HG03025 (cell line): Measurements from ENCODE around the gene DUSP22.

Experiments
- ATAC-seq: cut with Tn5 transposase; IDR thresholded peaks from one replicate; pipeline ENCODE4 v1.9.1; 2021; ENCODE audit warnings: mild to moderate bottlenecking, moderate library complexity; ENCODE audit not compliant: unreplicated experiment, low FRiP score

The DUSP22 gene

DNA sequence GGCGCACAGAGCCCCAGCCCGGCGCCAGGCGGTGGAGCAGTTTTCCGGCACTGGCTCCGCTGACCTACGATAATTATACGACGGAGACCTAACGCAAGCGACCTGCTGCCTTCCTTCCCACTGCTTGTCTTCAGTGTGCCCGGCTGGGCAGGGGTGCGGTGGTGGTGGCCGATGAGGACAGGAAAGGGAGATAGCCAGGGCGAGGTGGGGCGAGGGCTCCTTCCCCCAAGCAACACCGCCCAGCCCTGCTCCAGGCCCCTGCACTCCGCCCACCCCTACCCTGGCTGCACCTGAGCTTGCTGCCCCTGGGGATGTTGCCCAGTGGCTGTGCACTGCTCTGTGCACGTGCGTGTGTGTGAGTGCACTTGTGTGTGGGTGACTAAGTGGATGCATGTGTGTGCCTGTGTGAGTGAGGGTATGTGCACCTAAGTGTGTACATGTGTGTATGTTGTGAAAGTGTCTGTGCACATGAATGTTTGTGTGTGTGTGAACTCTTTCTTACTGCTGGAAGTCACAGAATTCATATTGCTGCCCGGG lies 56.6 kb downstream of the DUSP22 start:
- ATAC-seq, result no peak

DNA sequence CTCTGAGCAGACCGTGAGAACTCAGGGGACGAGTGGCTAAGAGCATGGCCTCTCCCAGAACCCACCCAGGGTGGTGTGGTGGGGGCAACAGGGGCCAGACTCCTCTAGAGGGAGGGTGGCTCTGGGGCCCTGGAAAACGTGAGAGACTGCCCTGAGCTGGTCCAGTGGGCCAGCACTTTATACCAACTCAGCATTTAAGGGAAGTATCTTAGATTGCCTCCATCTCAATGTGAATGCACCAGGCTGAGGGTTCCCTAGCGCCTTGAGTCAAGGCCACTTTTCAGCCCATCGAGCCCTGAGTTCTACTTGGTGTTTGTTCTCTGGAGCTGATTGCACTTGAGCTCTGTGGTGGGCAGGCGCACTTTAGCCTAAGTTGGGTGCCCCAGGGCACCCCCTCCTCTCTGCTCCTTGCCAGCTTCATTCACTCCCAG lies 57.2 kb downstream of the DUSP22 start:
- ATAC-seq, result no peak

DNA sequence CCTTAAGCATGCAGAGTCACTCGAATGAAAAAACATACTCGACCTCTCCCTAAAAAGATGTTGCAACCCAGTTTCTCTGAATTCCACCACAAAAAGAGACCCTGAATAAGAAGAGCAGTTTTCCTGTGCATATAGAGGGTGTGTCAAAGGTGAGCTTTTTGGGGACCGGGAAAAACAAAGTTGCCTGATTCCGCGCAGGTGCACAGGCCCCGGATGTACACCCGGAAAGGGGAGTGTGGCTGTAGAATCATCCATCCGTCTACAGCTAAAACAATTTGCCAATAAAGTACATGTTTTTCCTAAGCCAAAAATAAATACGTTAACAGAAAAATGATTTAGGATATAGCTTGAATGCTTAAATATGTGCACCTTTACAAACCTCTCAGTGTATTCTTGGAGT lies 58.1 kb downstream of the DUSP22 start:
- no peak for ATAC-seq

DNA sequence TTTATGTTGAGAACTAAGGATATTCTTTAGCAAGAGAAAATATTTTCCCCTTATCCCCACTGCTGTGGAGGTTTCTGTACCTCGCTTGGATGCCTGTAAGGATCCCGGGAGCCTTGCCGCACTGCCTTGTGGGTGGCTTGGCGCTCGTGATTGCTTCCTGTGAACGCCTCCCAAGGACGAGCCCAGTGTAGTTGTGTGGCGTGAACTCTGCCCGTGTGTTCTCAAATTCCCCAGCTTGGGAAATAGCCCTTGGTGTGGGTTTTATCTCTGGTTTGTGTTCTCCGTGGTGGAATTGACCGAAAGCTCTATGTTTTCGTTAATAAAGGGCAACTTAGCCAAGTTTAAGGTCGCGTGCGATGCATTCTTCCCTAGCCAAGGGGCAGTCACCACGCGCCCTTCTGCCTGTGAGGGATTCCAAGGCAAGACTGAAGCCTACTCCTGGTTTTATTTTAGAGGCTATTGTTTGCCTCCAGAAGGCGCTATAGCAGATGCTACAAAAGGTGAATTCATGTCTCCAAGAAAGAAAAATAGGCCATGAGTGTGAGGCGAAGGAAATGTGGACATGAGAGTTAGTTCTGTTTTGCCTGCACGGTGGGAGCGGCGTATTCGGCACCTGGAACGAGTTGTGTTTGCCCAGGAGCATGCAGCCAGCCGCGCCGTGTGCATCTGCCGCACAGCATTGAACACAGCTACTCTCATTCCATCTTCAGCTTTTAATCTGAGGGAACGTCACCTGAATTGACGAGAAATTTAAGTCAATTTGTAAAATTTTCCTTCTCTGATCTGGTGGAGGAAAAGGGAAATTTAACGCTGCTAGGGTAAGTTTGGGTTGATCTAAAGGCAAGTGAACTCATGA lies 59.0 kb downstream of the DUSP22 start:
- ATAC-seq, result no peak

DNA sequence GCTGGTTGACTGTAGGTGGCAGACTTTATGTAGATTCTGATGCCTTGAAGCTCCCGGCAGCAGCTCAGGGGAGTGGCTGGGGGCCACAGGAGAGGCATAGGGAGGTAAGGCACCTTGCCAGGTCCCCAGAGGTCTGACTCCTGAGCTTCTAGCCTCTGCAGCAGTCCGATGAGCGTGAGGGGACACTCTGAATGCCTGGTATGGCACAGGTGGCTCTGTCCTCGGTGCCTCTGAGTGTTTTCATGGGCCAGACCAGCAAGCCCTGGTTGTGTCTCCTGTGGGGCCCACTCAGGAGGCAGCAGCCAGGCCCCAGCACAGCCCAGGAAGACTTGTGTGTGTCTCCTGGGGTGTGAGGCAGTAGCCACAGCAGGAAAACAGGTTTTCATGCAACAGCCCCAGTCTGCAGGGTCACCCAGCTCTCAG lies 59.6 kb downstream of the DUSP22 start:
- ATAC-seq, result no peak

DNA sequence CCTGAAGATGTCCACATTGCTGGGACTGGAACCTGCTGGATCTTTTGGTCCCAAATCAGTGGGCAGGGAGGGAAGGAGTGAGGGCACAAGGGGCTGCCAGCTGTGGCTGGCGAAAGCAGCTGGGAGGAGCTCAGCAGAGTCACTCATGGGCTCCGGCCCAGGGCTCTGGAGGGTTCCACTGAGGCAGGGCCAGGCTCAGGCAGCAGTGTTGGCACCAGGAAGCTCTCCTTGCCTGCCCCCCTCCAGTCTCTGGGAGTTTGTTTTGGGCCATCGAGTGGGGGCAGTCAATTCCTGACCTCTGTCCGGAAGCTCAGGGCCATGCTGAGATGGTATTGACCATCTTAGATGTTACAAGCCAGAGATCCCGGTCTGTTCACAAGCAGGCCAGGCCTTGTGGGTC lies 60.2 kb downstream of the DUSP22 start:
- no peak for ATAC-seq

DNA sequence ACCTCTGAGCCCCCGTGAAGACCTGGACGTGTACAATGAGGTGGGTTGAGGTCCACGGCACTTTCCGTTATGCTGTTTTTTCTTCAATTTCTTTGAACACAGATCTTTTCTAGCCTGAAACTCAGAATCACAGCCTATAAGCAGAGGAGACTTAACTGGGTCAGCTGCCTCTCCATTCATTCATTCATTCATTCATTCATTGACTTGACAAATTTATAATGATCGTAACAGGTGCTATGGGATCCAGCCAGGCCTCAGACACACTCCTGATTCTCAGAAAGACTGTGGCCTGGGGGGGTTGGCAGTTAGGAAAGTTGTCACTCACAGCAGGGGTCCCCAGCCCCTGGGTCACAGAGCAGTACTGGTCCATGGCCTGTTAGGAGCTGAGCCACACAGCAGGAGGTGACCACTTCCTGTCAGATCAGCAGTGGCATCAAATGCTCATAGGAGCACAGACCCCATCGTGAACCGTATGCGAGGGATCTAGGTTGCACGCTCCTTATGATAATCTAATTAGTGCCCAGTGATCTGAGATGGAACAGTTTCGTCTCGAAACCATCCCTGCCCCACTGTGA lies 60.7 kb downstream of the DUSP22 start:
- ATAC-seq, result no peak

DNA sequence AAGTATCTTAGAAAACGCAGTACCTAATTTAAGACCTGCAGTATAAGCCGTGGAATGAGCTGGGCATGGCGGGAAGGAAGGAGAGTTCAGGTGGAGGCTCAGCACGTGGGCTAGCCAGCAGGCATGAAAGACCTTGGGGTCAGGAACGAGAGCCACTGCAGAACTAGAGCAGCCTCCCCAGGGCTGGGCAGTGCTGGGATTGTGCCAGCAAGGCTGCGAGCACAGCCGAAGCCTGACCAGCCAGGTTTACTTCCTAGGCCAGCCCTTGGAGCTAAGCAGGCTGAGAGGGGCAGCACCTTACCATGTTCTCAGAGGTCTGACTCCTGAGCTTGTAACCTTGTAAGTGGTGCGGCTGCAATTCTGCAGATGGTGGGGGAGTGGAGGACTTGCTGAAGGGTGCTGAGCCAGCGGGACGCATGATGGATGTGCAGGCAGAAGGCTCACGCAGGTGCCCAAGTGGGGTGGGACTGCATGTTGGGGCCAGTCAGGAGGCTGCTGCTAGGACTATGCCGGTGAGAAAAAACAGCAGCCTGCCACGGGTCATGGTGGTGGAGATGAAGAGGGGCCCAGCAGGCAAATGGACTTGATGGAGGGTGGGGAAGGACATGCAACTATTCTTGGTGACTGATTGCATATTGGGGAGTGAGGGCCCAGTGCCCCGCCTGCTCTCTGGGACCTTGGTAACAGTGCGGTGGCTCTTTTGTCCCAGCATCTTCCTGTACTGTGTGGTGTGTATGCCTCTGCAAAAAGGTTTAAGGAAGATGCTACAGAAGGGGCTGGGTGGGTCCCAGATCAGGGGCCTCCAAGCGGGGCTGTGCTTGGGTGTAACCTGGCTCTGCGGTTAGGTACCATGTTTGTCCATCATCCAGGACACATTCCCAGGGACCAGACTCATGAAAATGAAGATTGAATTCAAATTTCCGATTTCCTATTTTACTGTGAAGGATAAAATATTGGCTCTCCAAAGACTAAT lies 61.6 kb downstream of the DUSP22 start:
- ATAC-seq, result no peak

DNA sequence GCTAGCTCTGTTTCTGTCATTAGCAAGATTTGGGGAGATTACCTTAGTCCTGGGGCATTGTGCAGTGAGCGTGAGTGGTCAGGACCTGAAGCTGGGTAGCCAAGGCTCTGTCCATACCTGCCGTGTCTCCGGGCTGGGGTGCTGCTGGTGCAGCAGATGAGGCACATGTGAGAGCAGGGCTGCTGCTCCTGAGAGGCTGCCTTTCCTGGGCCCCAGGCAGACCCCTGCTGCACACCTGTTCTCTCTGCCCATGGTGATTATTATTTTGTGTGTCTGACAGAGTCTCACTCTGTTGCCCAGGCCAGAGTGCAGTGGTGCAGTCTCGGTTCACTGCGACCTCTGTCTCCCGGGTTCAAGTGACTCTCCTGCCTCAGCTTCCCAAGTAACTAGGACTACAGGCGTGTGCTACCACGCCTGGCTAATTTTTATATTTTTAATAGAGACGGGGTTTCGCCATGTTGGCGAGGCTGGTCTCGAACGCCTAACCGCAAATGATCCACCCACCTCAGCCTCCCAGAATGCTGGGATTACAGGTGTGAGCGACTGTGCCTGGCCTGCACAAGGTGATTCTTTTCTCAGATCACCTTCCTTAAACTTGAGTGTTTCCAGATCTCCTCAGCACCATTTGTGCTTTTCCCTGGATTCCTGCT lies 62.5 kb downstream of the DUSP22 start:
- ATAC-seq, result no peak

DNA sequence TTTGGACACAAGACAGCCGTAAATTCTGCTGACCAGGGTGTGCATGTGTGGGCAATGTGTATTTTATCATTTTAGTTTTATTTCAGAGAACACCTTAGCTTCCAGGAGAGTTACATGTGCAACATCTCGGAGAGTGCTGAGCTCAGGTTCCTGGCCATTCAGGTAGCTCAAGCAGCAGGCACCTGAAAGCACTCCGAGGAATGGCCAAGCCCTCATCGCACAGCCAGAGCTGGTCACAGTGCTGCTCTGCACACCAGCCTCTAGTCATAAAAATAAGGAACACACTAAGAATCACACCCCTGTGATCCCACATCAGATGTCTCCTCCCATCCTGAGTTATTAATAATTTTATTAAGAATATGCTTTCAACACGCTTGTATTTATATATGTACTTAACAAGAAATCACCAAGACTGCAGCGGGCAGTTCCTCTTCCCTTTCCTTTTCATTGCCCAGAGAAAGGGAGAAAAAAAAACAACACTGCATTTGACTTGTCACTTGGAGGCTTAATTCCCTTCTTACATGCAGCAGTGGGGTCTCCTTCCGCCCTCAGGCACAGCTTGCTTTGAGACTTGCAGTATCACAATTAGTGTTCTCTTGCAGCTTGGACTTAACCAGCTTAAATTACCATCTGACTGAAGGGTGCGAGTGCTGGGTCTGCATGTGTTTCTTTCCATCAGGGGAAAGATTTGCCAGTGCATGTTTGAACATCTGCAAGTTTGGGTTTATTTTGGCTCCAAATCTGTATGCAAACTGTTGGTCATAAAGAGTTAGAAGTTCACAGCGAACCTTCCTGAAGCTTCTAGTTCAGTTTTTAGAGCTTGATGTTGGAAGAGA lies 63.3 kb downstream of the DUSP22 start:
- no peak for ATAC-seq

DNA sequence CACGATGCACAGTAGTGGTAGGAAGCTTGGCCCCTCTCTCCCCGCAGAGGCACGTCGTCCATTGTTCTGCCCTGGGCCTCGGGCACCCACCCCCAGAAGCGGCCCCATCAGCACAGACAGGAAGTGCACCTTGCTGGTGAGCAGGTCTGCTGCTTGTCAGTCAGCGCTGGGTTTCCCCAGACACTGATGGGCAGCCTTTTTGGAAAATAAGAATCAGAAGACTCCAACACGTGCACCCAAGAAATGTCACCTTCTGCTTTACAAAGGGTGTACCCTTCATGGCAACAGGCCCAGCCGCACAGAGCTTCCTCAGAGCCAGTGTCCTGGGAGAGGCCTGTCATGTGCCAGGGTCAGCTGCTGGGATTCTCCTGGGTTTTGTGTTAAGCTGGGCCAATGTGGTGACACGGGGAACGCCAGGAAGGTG lies 64.6 kb downstream of the DUSP22 start:
- no peak for ATAC-seq

DNA sequence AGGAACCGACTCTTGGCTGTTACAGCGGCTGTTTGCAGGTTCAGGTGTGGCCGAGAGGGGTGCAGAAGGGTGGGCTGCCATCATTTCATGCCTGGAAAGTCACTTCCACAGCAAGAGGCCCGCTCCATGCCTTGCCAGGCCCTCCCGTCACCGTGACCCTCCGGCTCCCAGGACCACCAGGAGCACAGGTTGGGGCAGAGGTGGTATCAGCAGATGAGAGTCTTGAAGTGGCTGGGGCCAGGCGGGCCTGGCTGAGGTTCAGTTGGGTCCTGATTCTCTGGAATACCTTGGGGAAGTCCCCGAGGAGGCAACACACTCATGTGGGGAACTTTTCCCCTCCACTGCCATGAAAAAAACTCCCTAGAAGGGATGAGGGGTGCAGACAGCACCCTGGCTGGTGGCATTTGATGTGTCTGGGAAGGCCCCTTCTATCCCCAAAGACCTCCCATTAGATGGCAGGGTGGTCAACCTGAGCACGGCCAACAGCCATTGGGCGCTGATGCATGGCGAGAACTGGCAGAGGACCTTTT lies 65.0 kb downstream of the DUSP22 start:
- ATAC-seq, result no peak

DNA sequence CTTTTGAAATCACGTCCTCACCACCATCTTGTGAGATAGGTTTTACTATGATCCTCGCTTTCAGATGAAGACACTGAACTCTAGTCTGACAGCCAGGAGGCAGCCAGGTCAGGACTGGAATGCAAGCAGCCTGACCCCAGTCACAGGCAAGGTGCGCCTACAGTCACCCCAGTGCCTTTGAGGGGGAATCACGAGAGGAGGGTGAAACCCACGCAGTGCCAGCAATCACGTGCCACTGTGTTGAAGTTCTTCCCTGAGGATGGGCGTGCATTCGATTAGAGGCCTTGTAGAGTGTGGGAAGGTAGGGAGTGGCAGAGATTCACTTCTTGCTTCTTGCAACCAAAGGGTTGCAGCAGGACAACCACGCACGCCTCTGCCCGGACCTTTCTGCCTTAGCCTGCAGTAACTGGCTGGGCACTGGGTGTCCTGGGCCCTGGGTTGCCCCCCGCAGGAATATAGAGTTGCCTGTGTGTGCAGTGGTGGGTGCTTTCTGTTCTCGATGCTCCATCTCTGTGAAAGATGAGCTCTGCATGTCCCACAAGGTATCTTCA lies 65.6 kb downstream of the DUSP22 start:
- no peak for ATAC-seq

DNA sequence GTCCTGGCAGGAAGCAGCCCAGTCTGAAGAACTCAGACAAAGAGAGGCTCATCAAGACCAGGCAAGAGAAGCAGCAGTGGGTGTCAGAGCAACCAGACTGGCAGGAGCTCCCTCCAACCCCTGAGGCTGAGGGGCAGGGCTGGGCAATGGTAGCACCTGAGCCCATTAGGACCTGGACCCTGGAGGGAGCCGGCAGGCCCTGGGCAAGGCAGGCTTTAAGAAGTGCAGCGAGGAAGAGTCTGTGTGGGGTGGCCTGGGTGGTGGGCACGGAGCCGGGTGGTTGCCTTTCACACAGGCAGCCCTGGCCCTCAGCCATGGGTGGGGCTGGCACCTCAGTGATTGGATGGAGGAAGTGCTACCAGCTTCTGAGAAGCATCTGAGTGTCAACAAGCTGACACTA lies 66.1 kb downstream of the DUSP22 start:
- ATAC-seq, result no peak

DNA sequence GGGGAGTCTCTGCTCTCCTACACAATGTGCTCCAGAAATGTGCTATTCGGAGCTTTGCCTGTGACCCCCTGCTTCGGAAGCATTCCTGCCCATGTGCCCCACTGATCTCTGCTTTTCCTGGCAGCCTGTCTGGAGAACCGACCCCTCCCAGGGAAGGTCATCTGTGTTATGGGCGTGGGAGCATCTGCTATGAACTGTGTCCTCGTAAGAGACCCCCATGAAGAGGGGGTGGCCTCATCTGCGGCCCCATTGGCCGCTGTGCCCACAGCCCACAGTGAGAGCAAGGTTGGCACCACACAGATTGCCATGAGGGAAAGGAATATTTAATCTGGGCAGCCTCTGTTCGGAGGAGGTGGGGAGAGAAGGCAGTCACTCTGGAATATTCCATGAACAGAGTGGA lies 66.6 kb downstream of the DUSP22 start:
- no peak for ATAC-seq

DNA sequence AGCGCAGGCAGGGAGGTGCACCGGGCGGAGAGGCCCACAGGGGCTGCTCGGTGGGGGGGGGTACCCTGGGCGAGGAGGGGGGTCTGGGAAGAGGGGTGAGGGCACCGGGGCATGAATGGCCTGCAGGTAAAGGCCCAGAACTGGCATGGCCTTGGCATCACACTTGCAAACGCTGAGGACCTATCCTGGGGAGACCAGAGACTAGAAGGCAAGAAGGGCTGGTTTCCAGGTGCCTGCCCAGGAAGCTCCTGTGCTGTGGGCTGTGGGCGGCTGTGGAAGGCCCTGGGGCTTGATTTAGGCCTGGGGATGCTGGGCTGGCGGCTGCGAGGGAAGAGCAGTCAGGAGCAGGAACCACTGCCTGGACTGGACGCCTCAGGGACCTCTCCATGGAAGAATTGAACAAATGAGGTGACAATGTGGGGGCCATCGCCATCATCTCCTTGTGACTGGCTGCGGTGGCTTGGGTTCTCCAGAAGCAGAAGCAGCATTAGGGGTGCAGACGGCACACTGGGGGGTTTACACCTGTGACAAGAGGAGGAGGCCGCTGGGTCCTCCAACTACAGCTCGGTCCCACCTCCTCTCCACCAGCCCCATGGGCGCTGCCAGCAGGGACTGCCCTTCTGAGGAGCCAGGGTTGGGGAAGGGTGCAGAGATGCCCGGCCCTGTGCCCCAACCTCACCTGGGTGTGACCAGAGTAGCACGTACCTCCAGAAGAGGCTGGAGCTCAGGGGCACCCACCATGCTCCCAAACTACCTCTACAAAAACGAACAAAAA lies 67.2 kb downstream of the DUSP22 start:
- no peak for ATAC-seq

DNA sequence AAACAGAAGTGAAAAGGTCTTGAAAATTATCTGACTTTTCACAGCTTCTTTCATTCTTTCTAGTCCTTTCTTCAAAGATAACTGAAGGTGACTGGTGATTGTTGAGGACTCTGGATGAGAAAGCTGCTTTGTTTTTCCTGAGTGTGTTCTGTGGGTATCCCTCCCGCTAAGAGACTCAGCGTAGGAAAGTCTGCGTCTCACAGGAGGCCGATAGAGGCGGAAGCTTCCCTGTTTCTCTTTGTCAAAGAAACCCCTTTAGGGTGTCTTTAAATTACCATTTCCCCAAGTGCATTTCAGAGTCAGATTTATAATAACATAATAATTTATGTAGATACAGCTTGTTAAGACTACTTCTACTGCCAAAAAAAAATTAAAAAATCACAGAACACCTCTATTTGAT lies 68.1 kb downstream of the DUSP22 start:
- ATAC-seq, result no peak

DNA sequence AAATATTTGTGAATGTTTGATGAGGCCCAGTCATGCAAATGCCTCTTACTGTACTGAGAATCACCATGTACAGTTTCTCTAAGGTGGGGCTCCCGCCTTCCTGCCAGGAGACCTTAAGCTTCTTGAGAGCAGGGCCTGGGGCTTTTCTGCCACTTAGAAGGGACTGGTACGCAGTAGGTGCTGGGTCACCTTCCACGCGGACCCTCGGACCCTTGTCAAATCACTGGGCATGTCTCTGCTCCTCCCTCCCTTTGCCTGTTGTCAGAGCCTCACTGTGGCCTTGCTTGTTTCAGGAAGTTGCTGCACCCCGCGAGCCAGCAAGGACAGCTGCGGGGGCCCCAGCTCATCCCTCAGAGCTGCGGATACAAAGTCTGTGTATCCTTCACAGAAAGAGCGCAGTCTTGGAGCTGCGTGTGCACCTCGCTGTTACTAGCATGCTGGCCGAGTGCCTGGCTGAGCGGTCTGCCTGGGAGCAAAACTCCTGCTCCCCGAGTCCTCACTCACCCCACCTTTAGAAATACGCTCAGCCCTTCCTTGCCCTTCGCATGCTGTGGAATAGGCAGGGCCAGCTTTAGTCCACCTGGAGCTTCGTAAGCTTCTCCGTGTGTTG lies 68.6 kb downstream of the DUSP22 start:
- no peak for ATAC-seq
